GM18508 (cell line): Measurements from ENCODE around the gene TNFSF15.

Experiments used
- ATAC-seq: cut with Tn5 transposase; IDR thresholded peaks from one replicate; pipeline ENCODE4 v1.9.1; 2021; ENCODE audit warnings: moderate number of reproducible peaks; ENCODE audit not compliant: insufficient read depth, unreplicated experiment

The TNFSF15 gene

DNA sequence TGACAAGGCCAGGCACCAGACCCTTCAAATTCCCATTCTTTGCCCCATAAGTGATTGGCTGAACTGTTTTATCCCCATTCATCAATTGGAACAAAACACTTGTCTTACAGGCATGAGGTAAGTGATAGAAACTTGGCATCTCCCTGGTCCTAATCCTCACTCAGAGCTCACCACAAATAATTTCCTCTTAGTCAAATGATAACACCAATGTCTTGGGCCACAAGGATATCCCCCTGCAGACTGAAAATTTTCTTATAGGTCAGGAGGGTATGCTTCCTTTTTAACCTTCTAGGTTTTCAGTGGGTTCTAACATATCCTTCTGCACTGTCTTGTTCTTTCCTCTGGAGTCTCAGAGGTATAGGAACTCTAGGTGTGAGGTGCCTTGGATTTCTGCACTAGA, 14.5 kb downstream of the TNFSF15 start:
- no peak for ATAC-seq

GRCh38 chr9:114790521-114790920, 15.3 kb downstream of the TNFSF15 start:
- no peak for ATAC-seq

- no peak for ATAC-seq
Observed at GRCh38 chr9:114789006-114789405, 16.8 kb downstream of the TNFSF15 start.

DNA sequence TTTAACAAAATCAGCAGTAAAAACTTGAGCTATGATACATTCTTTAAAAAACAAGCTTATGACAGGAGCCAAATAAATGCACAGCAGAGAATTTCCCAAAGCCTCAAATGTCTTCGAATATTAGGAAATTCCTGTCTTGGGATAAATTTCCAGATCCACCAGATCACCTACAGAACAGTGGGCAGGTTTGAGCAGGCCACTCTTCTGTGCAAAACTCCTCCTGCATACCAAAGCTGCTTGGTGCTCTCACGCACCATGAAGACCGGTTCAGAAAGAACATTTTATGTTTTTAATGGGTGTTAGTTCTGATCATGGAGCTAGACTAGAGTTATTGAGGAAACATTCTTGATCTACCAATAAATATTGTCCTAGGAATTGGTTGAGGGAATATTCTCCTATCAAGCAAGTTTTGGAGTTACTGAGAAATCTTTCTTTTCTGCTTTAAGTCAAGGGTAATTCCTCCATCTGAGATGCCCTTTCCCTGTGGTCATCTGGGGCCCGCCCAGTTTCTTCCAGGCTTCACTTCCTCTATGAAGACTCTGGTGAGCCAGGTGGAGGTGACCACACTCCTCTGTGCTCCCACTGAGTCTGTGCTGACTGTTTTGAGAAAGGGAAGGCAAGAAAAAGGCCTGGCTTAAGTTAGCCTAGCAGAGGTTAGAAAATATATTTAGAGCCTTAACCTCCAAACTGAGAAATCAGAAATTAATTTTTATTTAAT, 17.9 kb downstream of the TNFSF15 start:
- ATAC-seq: no peak

- no peak for ATAC-seq
Observed at GRCh38 chr9:114787214-114787613, 18.6 kb downstream of the TNFSF15 start.

- ATAC-seq: no peak
Observed at GRCh38 chr9:114785866-114786650, 19.8 kb downstream of the TNFSF15 start.

- no peak for ATAC-seq
Observed at GRCh38 chr9:114784721-114785279, 21.0 kb downstream of the TNFSF15 start.

- ATAC-seq: no peak
Observed at GRCh38 chr9:114782586-114782985, 23.3 kb downstream of the TNFSF15 start.

GRCh38 chr9:114779352-114779845, 26.4 kb downstream of the TNFSF15 start:
- no peak for ATAC-seq

GRCh38 chr9:114777821-114778609, 27.8 kb downstream of the TNFSF15 start:
- ATAC-seq: no peak

- ATAC-seq: no peak
Observed at GRCh38 chr9:114776683-114777399, 29.0 kb downstream of the TNFSF15 start.

GRCh38 chr9:114775981-114776380, 29.9 kb downstream of the TNFSF15 start:
- no peak for ATAC-seq

DNA sequence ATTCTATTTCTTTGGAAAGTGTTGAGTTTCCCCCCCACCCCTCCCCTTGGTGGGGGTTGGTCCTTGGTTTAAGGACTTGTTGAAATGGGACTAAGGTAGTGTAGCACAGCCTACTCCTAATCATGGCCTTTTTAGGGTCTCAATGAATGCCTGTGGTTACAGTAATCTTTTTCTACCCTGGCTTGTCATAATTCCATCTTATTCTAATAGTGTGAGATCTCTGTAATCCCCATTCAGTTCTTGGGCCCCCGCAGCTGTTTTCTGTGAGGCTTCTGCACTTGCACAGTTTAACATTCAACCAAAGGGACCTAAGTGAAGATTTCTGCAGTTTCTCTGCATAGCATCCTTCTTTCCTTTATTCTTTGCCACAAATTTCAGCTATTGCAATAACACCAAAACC, 30.7 kb downstream of the TNFSF15 start:
- ATAC-seq: no peak

- ATAC-seq: no peak
Observed at GRCh38 chr9:114774524-114774923, 31.3 kb downstream of the TNFSF15 start.

GRCh38 chr9:114771889-114772288, 34.0 kb downstream of the TNFSF15 start:
- no peak for ATAC-seq

DNA sequence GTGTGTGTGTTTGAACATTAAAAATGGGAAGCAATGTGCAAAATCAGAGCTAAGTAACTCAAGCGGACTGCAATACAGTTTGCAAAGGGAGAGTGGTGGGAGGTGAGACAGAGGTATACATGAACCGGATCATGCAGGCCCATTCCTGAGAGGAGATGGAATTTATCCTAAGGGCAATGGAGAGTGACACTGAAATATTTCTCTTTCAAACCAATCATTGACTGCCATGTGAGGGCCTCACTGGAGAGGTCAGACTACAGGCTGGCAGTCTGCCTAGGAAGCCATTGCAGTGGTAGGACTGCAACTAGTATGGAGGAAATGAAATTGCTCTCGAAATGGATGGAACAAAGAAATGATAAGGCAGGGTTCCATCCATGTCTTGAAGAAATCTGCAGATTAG, 34.8 kb downstream of the TNFSF15 start:
- ATAC-seq: no peak

DNA sequence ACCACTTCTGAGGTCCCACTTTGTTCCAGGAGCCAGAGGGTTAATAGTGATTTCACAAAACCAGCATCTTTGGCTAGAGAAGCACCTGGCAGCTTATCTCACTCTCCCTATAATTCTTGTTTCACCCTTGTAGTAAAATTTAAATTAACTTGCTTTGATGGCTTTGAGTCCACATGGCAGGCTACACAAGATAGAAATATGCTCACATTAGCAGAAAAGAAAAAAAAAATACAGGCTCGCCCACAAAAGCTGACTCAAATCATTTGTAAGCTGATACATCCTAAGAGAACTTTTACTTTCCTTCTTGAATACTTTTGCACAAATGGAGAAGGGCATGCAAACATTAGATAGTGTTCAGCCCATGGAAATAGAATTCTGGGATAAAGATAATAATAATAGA, 36.2 kb downstream of the TNFSF15 start:
- ATAC-seq: no peak

- no peak for ATAC-seq
Observed at GRCh38 chr9:114763220-114763619, 42.6 kb downstream of the TNFSF15 start.

DNA sequence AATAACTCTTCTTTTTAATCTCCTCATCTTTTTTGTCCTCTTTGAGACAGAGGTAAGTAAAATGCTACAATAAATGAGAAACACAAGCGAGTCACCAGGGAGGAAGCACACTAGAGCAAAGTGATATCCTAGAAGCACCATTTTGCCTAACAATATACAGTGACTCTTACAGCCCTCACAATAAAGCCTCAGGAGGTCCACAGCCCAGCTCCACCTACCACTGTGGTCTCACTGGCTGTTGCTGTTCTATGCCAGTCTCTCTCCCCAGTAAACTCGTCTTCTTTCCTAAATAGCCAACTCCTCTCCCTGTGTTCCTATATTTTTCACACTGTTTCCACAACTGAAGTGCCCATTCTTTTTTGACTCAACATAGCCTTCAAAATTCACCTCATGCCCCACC, 44.3 kb downstream of the TNFSF15 start:
- ATAC-seq: no peak
